GM12892 (cell line): ENCODE results near the gene BANF2.

Experiments used
- DNase-seq: peaks from one replicate; pipeline ENCODE4 v3.0.0; 2011; ENCODE audit not compliant: insufficient read length
- FAIRE-seq: peaks from 2 replicates; lab custom pipeline; 2011; peaks lifted over from hg19 to GRCh38; lab: Jason Lieb, UNC
- POLR2A ChIP-seq: IDR thresholded peaks from 2 replicates; pipeline ENCODE4 v1.6.1; 2011; ENCODE audit warnings: low read depth, low read length, control low read depth
- POLR2AphosphoS5 ChIP-seq: IDR thresholded peaks from 2 replicates; pipeline ENCODE4 v1.6.1; 2011; ENCODE audit warnings: low read depth, low read length, control low read depth
- TAF1 ChIP-seq: IDR thresholded peaks from 2 replicates; pipeline ENCODE4 v1.6.1; 2011; ENCODE audit warnings: low read depth, mild to moderate bottlenecking, control low read depth, low read length, borderline replicate concordance

Gene BANF2

GRCh38 chr20:17678886-17679285 is 20.9 kb upstream of the BANF2 start:
- TF ChIP-seq POLR2A (no peak), TAF1 (no peak)
- FAIRE-seq: no peak
- no peak for DNase-seq

- peak; percentile 30 for FAIRE-seq
Observed at GRCh38 chr20:17679941-17680835, 19.6 kb upstream of the BANF2 start.

GRCh38 chr20:17680836-17681725 is 18.7 kb upstream of the BANF2 start:
- DNase-seq (peak; percentile 88), FAIRE-seq (peak; percentile 83)

More at GRCh38 chr20:17679941-17680835, 19.6 kb upstream of the BANF2 start:
- no peak for DNase-seq
- TF ChIP-seq POLR2A (no peak), TAF1 (no peak), POLR2AphosphoS5 (no peak)

GRCh38 chr20:17681726-17682102 is 18.1 kb upstream of the BANF2 start:
- DNase-seq (no peak), FAIRE-seq (no peak)
- TF ChIP-seq POLR2A: no peak
- no peak for TF ChIP-seq TAF1
- no peak for TF ChIP-seq POLR2AphosphoS5

More at GRCh38 chr20:17680836-17681725, 18.7 kb upstream of the BANF2 start:
- no peak for TF ChIP-seq POLR2A
- TF ChIP-seq POLR2AphosphoS5: no peak
- no peak for TF ChIP-seq TAF1

- peak; percentile 89; the same call in 1 of the 2 replicates for TF ChIP-seq POLR2A
- peak; percentile 89 for TF ChIP-seq TAF1
- peak; percentile 66; the same call in 1 of the 2 replicates for TF ChIP-seq POLR2AphosphoS5
- FAIRE-seq: peak; percentile 98
- DNase-seq: peak; percentile 98
Observed at GRCh38 chr20:17682103-17682888, 17.5 kb upstream of the BANF2 start, which contains the start of gene RRBP1. TSS of gene RRBP1 (minus strand) at chr20:17682242. CDS start at chr20:17660507, 21,735 bp downstream.

- DNase-seq (no peak), FAIRE-seq (peak; percentile 38)
- TF ChIP-seq TAF1 (no peak), POLR2A (no peak), POLR2AphosphoS5 (no peak)
Observed at GRCh38 chr20:17682889-17683198, 16.9 kb upstream of the BANF2 start.

- FAIRE-seq (no peak), DNase-seq (no peak)
- no peak for TF ChIP-seq TAF1
- no peak for TF ChIP-seq POLR2AphosphoS5
- TF ChIP-seq POLR2A: no peak
Observed at GRCh38 chr20:17683218-17684076, 16.3 kb upstream of the BANF2 start.

GRCh38 chr20:17684077-17684888 is 15.5 kb upstream of the BANF2 start:
- no peak for TF ChIP-seq TAF1
- TF ChIP-seq POLR2A: no peak
- no peak for TF ChIP-seq POLR2AphosphoS5
- DNase-seq: no peak
- FAIRE-seq: no peak

GRCh38 chr20:17685168-17685567 is 14.6 kb upstream of the BANF2 start:
- no peak for TF ChIP-seq TAF1
- no peak for TF ChIP-seq POLR2AphosphoS5
- no peak for TF ChIP-seq POLR2A
- no peak for FAIRE-seq
- no peak for DNase-seq

- no peak for DNase-seq
- FAIRE-seq: no peak
- TF ChIP-seq TAF1 (no peak), POLR2A (no peak), POLR2AphosphoS5 (no peak)
Observed at GRCh38 chr20:17687800-17688199, 12.0 kb upstream of the BANF2 start.

- DNase-seq: no peak
- FAIRE-seq: no peak
- TF ChIP-seq POLR2A (no peak), TAF1 (no peak), POLR2AphosphoS5 (no peak)
Observed at GRCh38 chr20:17688965-17689364, 10.8 kb upstream of the BANF2 start.
